PC-3 (cell line): ENCODE data around the gene NR5A1. TPM values are rescaled to one million over a fixed set of nuclear protein-coding genes. Genes with fewer than 3 reads are reported as not detected.

Experiments
- ATAC-seq: fragments of 200-7000 bp; cut with Tn5 transposase; 2 replicates; pipeline ENCODE4 v1.9.1; 2020; ENCODE audit warnings: mild to moderate bottlenecking, moderate library complexity
- BruUV-seq: library from RNA; stranded (reverse); fragments of 400-500 nt; replicated peaks from 2 replicates; lab custom pipeline; 2021; lab: Mats Ljungman, UMichigan
- CTCF ChIA-PET: fragments of 300-600 bp; sonication (Branson Sonifier 250); formaldehyde crosslinking; loops from one replicate; lab custom pipeline; 2022; ENCODE audit warnings: antibody characterized with exemption; lab: Charles Lee
- POLR2A ChIA-PET: fragments of 300-600 bp; sonication (Branson Sonifier 250); formaldehyde crosslinking; loops from one replicate; lab custom pipeline; 2022; ENCODE audit warnings: antibody characterized with exemption; ENCODE audit not compliant: unreplicated experiment; lab: Charles Lee
- DNase-seq: peaks from one replicate; pipeline ENCODE4 v3.0.0-alpha.2; 2015
- H2AFZ ChIP-seq: fragments of 300-600 bp; sonication (generic); 2 replicates; pipeline ENCODE4 v1.6.0; 2016; ENCODE audit warnings: antibody characterized with exemption, low read length
- H3F3A ChIP-seq: fragments of 300-600 bp; sonication (generic); one replicate; pipeline ENCODE4 v1.6.0; 2017; ENCODE audit warnings: antibody characterized with exemption, low read length, control low read depth, mild to moderate bottlenecking; ENCODE audit not compliant: unreplicated experiment
- H3K27ac ChIP-seq: fragments of 300-600 bp; sonication (generic); 2 replicates; pipeline ENCODE4 v1.5.1; 2016; ENCODE audit warnings: mild to moderate bottlenecking, low read length
- H3K27me3 ChIP-seq: fragments of 300-600 bp; sonication (generic); 2 replicates; pipeline ENCODE4 v1.6.1; 2016; ENCODE audit warnings: low read length, mixed read lengths
- H3K36me3 ChIP-seq: fragments of 300-600 bp; sonication (generic); 2 replicates; pipeline ENCODE4 v1.6.1; 2016; ENCODE audit warnings: low read depth, mixed run types, low read length, mixed read lengths
- H3K4me1 ChIP-seq: fragments of 300-600 bp; sonication (generic); 2 replicates; pipeline ENCODE4 v1.5.1; 2016; ENCODE audit warnings: low read length; ENCODE audit not compliant: insufficient read depth
- H3K4me2 ChIP-seq: fragments of 300-600 bp; sonication (generic); 2 replicates; pipeline ENCODE4 v1.6.0; 2016; ENCODE audit warnings: low read length
- H3K4me3 ChIP-seq: fragments of 300-600 bp; sonication (generic); 2 replicates; pipeline ENCODE4 v1.5.1; 2016; ENCODE audit warnings: mild to moderate bottlenecking, low read length, mixed read lengths
- H3K79me2 ChIP-seq: fragments of 300-600 bp; sonication (generic); 2 replicates; pipeline ENCODE4 v1.6.1; 2017; ENCODE audit warnings: low read length, mixed read lengths
- H3K9ac ChIP-seq: fragments of 300-600 bp; sonication (generic); 2 replicates; pipeline ENCODE4 v1.6.0; 2016; ENCODE audit warnings: mild to moderate bottlenecking, low read length
- H3K9me2 ChIP-seq: fragments of 300-600 bp; sonication (generic); replicated peaks from 2 replicates; pipeline ENCODE4 v1.6.1; 2016; ENCODE audit warnings: mixed run types, low read length, mixed read lengths
- H3K9me3 ChIP-seq: fragments of 300-600 bp; sonication (generic); 2 replicates; pipeline ENCODE4 v1.6.1; 2016; ENCODE audit warnings: low read length, mixed read lengths
- H4K20me1 ChIP-seq: fragments of 300-600 bp; sonication (generic); 2 replicates; pipeline ENCODE4 v1.6.1; 2016; ENCODE audit warnings: low read length, mixed read lengths
- EZH2 ChIP-seq: fragments of 300-600 bp; sonication (generic); IDR thresholded peaks from one replicate; pipeline ENCODE4 v1.6.1; 2017; ENCODE audit warnings: antibody characterized with exemption, mild to moderate bottlenecking, low read length; ENCODE audit not compliant: unreplicated experiment
- EZH2phosphoT487 ChIP-seq: fragments of 300-600 bp; sonication (generic); IDR thresholded peaks from 2 replicates; pipeline ENCODE4 v1.6.1; 2018; ENCODE audit warnings: mild to moderate bottlenecking, antibody characterized with exemption, low read length, borderline replicate concordance
- intact Hi-C: fragments of 100-400 bp; cut with micrococcal nuclease; formaldehyde crosslinking; loops from 2 replicates; pipeline ENCODE4 v1.9.0; 2023
- total RNA-seq: library from RNA; depleted of rRNA; stranded (reverse); fragments of >200 nt; gene quantifications from 2 replicates; pipeline ENCODE4 v1.2.3, GENCODE V29; 2014
- TF ChIP-seq, protein P1 (sequence below): fragments of 300-600 bp; sonication (generic); conservative IDR thresholded peaks from 2 replicates; pipeline ENCODE4 v1.5.1; 2017; ENCODE audit warnings: antibody characterized with exemption, low read depth, mild to moderate bottlenecking, low read length

NR5A1 gene
- total RNA-seq, 1 experiment from 2014 or later: not detected

DNA sequence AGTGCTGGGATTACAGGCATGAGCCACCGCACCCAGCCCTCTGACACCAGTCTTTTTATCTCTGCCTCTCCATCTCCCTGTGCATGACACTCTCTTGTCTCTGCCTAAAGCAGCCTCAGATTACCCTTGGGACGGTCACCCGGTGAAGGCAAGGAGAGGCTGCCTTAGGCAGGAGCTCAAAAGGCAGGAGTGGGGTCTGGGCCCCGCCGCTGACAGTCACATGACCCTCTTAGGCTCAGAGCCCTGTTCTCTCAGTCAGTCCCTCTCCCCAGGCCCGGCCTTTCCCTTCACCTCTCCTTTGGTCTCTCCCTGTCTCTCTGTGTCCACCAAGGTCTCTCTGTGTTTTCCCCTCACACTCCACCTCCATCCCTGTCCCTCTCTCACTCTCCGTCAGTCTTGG, 34.4 kb downstream of the NR5A1 start:
- DNase-seq (no peak), ATAC-seq (no peak)
- Histone ChIP-seq H3K27me3 (no peaks in the 10 kb centered on the region), H3K9ac (no peak overlapping the region), H4K20me1 (no peaks in the 10 kb centered on the region), H2AFZ (no peak overlapping the region), H3K79me2 (no peaks in the 10 kb centered on the region), H3K36me3 (no peaks in the 10 kb centered on the region), H3K9me2 (no peaks in the 10 kb centered on the region), H3K4me2 (no peak overlapping the region), H3K9me3 (no peaks in the 10 kb centered on the region), H3K4me1 (no peaks in the 10 kb centered on the region), H3F3A (no peaks in the 10 kb centered on the region), H3K27ac (no peak overlapping the region), H3K4me3 (no peak overlapping the region)
- intact Hi-C loops: no loop called here
- TF ChIP-seq EZH2phosphoT487 (no peak), EZH2 (no peak)
- TF ChIP-seq, protein P1, sequence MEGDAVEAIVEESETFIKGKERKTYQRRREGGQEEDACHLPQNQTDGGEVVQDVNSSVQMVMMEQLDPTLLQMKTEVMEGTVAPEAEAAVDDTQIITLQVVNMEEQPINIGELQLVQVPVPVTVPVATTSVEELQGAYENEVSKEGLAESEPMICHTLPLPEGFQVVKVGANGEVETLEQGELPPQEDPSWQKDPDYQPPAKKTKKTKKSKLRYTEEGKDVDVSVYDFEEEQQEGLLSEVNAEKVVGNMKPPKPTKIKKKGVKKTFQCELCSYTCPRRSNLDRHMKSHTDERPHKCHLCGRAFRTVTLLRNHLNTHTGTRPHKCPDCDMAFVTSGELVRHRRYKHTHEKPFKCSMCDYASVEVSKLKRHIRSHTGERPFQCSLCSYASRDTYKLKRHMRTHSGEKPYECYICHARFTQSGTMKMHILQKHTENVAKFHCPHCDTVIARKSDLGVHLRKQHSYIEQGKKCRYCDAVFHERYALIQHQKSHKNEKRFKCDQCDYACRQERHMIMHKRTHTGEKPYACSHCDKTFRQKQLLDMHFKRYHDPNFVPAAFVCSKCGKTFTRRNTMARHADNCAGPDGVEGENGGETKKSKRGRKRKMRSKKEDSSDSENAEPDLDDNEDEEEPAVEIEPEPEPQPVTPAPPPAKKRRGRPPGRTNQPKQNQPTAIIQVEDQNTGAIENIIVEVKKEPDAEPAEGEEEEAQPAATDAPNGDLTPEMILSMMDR: no peak
- BruUV-seq: no TSS peak
- POLR2A ChIA-PET: no interaction called here
- CTCF ChIA-PET: no interaction called here

DNA sequence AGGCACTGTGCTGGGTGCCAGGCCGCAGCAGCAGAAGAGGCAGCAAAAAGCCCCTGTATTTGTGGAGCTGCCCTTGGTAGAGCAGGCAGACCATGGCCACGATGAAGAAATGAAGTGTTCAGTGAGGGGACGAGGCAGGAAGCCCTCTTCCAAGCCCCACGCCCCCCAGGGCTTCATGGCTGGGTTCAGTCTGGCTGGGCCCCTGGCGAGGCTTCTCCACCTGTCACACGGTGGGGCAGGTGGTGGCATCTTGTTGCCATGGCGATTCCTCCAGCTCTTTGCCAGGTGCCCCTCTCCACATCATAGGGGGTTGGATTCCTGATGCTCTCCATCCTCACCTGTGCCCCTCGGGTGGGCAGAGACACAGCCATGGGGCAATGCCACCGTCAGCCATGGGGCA, 35.4 kb downstream of the NR5A1 start:
- Histone ChIP-seq H3K27ac (no peak overlapping the region), H3K9me2 (no peaks in the 10 kb centered on the region), H3K36me3 (no peaks in the 10 kb centered on the region), H3K27me3 (no peaks in the 10 kb centered on the region), H3K4me3 (no peak overlapping the region), H3K9me3 (no peaks in the 10 kb centered on the region), H3K4me1 (no peaks in the 10 kb centered on the region), H3K9ac (no peak overlapping the region), H4K20me1 (no peaks in the 10 kb centered on the region), H3K79me2 (no peaks in the 10 kb centered on the region), H3K4me2 (no peak overlapping the region), H2AFZ (no peak overlapping the region), H3F3A (no peaks in the 10 kb centered on the region)
- DNase-seq (no peak), ATAC-seq (no peak)
- no TSS peak for BruUV-seq
- CTCF ChIA-PET: no interaction called here
- no peak for TF ChIP-seq EZH2
- TF ChIP-seq, protein P1: no peak
- no peak for TF ChIP-seq EZH2phosphoT487
- POLR2A ChIA-PET: no interaction called here
- intact Hi-C loops: no loop called here

DNA sequence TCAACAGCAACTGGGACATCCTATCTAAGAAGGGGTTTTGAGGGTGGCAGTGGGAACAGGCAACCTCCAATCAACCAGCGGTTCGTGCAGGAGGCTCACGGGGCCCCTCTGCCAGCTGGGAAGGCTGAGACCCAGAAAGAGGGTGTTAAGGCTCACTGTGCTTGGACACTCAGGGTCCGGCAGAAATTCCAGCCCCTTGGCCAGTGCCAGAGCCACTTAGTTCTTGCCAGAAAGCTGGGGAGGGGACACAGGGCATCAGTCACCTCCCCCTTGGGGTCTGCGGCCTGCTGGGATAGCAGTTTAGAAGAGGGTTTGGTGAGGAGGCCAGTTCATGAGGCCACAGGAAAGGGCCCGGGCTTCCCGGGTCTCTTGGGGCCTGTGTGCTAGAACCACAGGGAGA, 36.5 kb downstream of the NR5A1 start:
- DNase-seq: no peak
- intact Hi-C loops: no loop called here
- TF ChIP-seq EZH2: no peak
- TF ChIP-seq EZH2phosphoT487: no peak
- TF ChIP-seq, protein P1: no peak
- no peak overlapping the region for H3K9ac ChIP-seq
- ATAC-seq: no peak
- H3K9me2 ChIP-seq: no peaks in the 10 kb centered on the region
- no peaks in the 10 kb centered on the region for H3K27me3 ChIP-seq
- H3K36me3 ChIP-seq: no peaks in the 10 kb centered on the region
- no peaks in the 10 kb centered on the region for H3F3A ChIP-seq
- no TSS peak for BruUV-seq
- no peak overlapping the region for H2AFZ ChIP-seq
- CTCF ChIA-PET: no interaction called here
- no peak overlapping the region for H3K27ac ChIP-seq
- H4K20me1 ChIP-seq: no peaks in the 10 kb centered on the region
- POLR2A ChIA-PET: no interaction called here
- H3K4me3 ChIP-seq: no peak overlapping the region
- H3K9me3 ChIP-seq: no peaks in the 10 kb centered on the region
- H3K4me1 ChIP-seq: no peaks in the 10 kb centered on the region
- H3K4me2 ChIP-seq: no peak overlapping the region
- no peaks in the 10 kb centered on the region for H3K79me2 ChIP-seq
